ELF-1 (cell line): ENCODE results near the gene ATG13.
A peak's percentile ranks its signal among the peaks of the same experiment; 100 is the strongest.

Experiments used
- DNase-seq: peaks from one replicate; pipeline ENCODE4 v3.0.0-alpha.2; 2016; ENCODE audit warnings: low read depth, low spot score

The ATG13 gene

GRCh38 chr11:46607516-46607915 lies 9.8 kb upstream of the ATG13 start:
- DNase-seq: no peak

- no peak for DNase-seq
Observed at GRCh38 chr11:46609386-46609785, 8.0 kb upstream of the ATG13 start.

- no peak for DNase-seq
Observed at GRCh38 chr11:46611526-46612304, 5.6 kb upstream of the ATG13 start.

GRCh38 chr11:46612326-46612725 lies 5.0 kb upstream of the ATG13 start:
- no peak for DNase-seq

GRCh38 chr11:46615756-46616155 lies 1.6 kb upstream of the ATG13 start:
- DNase-seq: no peak

- DNase-seq: no peak
Observed at GRCh38 chr11:46616551-46617133, 711 bp upstream of the ATG13 start.

GRCh38 chr11:46617972-46618314 lies 590 bp downstream of the ATG13 start:
- DNase-seq: no peak

GRCh38 chr11:46618837-46619236 lies 1.5 kb downstream of the ATG13 start:
- no peak for DNase-seq

- DNase-seq: no peak
Observed at GRCh38 chr11:46625406-46625805, 8.1 kb downstream of the ATG13 start.

- no peak for DNase-seq
Observed at GRCh38 chr11:46628961-46629360, 11.6 kb downstream of the ATG13 start.

- no peak for DNase-seq
Observed at GRCh38 chr11:46630237-46630636, 12.9 kb downstream of the ATG13 start.

GRCh38 chr11:46631676-46632075 lies 14.3 kb downstream of the ATG13 start:
- no peak for DNase-seq

- DNase-seq: no peak
Observed at GRCh38 chr11:46632502-46632901, 15.1 kb downstream of the ATG13 start.

GRCh38 chr11:46633291-46634217 lies 16.2 kb downstream of the ATG13 start:
- DNase-seq: no peak

GRCh38 chr11:46635557-46636139 lies 18.3 kb downstream of the ATG13 start:
- no peak for DNase-seq

GRCh38 chr11:46637546-46637945 lies 20.2 kb downstream of the ATG13 start:
- no peak for DNase-seq

- DNase-seq: no peak
Observed at GRCh38 chr11:46639197-46639839, 22.0 kb downstream of the ATG13 start.

GRCh38 chr11:46640036-46640788 lies 22.9 kb downstream of the ATG13 start:
- no peak for DNase-seq

GRCh38 chr11:46641639-46642038 lies 24.3 kb downstream of the ATG13 start:
- DNase-seq: no peak

- DNase-seq: peak; percentile 18
Observed at GRCh38 chr11:46642627-46643335, 25.4 kb downstream of the ATG13 start.
